Suprapubic skin (tissue), 4 donors: ENCODE measurements around the gene SH3BP2. TPM values are rescaled to one million over a fixed set of nuclear protein-coding genes. Genes with fewer than 3 reads are reported as not detected.

ENCODE experiments used
- DNase-seq, 2 donors: peaks; one replicate each; pipeline ENCODE4 v3.0.0-alpha.2; 2019; ENCODE audit warnings: low spot score in 2 of 2
- H3K27ac ChIP-seq: fragments of 200-600 bp; sonication (generic); one replicate; pipeline ENCODE4 v1.5.1; 2019
- H3K27me3 ChIP-seq: fragments of 200-600 bp; sonication (generic); one replicate; pipeline ENCODE4 v1.5.1; 2019
- H3K36me3 ChIP-seq: fragments of 200-600 bp; sonication (generic); one replicate; pipeline ENCODE4 v1.5.1; 2019
- H3K4me1 ChIP-seq: fragments of 200-600 bp; sonication (generic); one replicate; pipeline ENCODE4 v1.5.1; 2019
- H3K4me3 ChIP-seq: fragments of 200-600 bp; sonication (generic); one replicate; pipeline ENCODE4 v1.5.1; 2019; ENCODE audit warnings: mild to moderate bottlenecking
- H3K9me3 ChIP-seq: fragments of 200-600 bp; sonication (generic); one replicate; pipeline ENCODE4 v1.5.1; 2019
- CTCF ChIP-seq, 2 donors: fragments of 200-600 bp in 1 of 2; fragments of 450-650 bp in 1 of 2; sonication (generic) in 1 of 2; IDR thresholded peaks; one replicate each; pipeline ENCODE4 v1.5.1; 2016 to 2019; ENCODE audit warnings: antibody characterized with exemption in 2 of 2, mild to moderate bottlenecking in 1 of 2, moderate library complexity in 1 of 2
- EP300 ChIP-seq: sonication (generic); formaldehyde crosslinking; IDR thresholded peaks from one replicate; pipeline ENCODE4 v1.6.1; 2017; ENCODE audit warnings: antibody characterized with exemption
- POLR2A ChIP-seq, 2 donors: fragments of 450-650 bp; IDR thresholded peaks; one replicate each; pipeline ENCODE4 v1.6.1; 2017; ENCODE audit warnings: antibody characterized with exemption in 2 of 2, mild to moderate bottlenecking in 2 of 2, moderate library complexity in 2 of 2
- POLR2AphosphoS5 ChIP-seq, 3 donors: sonication (generic); formaldehyde crosslinking; IDR thresholded peaks; one replicate each; pipeline ENCODE4 v1.6.1; 2017; ENCODE audit warnings: antibody characterized with exemption in 3 of 3
- WGBS: methylation state at CpG from one replicate; pipeline ENCODE4 v1.1.5; 2018; 5-methylcytosine and 5-hydroxymethylcytosine counted together
- total RNA-seq, 4 donors: library from RNA; depleted of rRNA; stranded (reverse); fragments of >200 nt; gene quantifications; one replicate each; pipeline ENCODE4 v1.1.0, GENCODE V29; 2016

SH3BP2 gene
- total RNA-seq, 4 donors from 2014 or later, result 116 to 709 (median 162) TPM

DNA sequence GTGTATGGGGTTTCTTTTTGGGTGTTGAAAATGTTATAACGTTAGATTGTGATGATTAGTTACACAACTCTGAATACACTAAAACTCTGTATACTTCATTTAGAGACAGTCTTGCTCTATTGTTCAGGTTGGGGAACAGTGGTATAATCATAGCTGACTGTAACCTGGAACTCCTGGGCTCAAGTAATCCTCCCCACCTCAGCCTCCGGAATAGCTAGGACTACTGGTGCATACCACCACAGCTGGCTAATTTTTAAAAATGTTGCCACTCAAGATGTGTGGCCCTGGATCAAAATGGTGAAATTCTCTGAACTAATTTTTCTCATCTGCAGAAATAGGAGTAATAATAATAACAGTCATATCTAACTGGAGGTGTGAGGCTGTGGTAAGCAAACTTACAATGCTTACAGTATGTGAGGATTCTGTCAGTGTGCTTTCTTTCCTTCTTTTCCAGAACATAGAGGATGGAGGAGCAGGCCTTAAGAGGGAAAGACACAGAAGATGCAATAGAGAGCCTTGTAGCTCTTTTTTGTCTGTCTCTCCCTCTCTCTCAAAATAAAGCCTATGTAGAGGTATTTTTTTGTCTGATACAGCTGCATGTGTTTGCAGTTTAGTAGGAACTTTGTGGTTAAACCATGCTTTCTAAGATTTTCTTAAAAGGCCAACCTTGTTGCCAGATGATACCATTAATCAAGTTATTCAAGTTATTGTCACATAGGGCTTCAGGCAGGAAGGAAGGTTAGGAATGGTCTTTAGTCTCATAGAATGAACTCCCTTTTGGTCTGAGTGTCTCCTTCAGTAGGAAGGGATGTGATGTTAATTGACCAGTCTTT, 58.3 kb downstream of the SH3BP2 start:
- WGBS, result 65% methylated on average over 2 of the region's 2 CpGs
- no peak overlapping the region for H3K27ac ChIP-seq

GRCh38 chr4:2852481-2852921, 59.6 kb downstream of the SH3BP2 start:
- no peaks in the 10 kb centered on the region for H3K27me3 ChIP-seq
- 25% methylated on average over 7 of the region's 7 CpGs for WGBS
- no peak for TF ChIP-seq CTCF (IDR thresholded peaks at IDR 0.05)
- TF ChIP-seq EP300, result no peak
- no peak overlapping the region for H3K27ac ChIP-seq
- H3K9me3 ChIP-seq, result no peaks in the 10 kb centered on the region
- DNase-seq, result no peak
- peaks cover 8% of the 10 kb centered on the region for H3K36me3 ChIP-seq
- H3K4me3 ChIP-seq, result no peak overlapping the region
- peaks cover 42% of the 10 kb centered on the region for H3K4me1 ChIP-seq

More for the DNA sequence above, 58.3 kb downstream of the SH3BP2 start:
- no peak overlapping the region for H3K4me3 ChIP-seq
- H3K4me1 ChIP-seq, result peaks cover 44% of the 10 kb centered on the region
- H3K36me3 ChIP-seq, result peaks cover 8% of the 10 kb centered on the region
- no peaks in the 10 kb centered on the region for H3K9me3 ChIP-seq
- no peak for DNase-seq
- TF ChIP-seq EP300 (no peak), CTCF (IDR thresholded peaks at IDR 0.05) (no peak), POLR2A (IDR thresholded peaks at IDR 0.05) (no peak), POLR2AphosphoS5 (IDR thresholded peaks at IDR 0.05) (no peak)
- H3K27me3 ChIP-seq, result no peaks in the 10 kb centered on the region

- Histone ChIP-seq H3K4me3 (no peak overlapping the region), H3K27ac (no peak overlapping the region), H3K36me3 (peaks cover 8% of the 10 kb centered on the region), H3K27me3 (no peaks in the 10 kb centered on the region), H3K9me3 (no peaks in the 10 kb centered on the region), H3K4me1 (peaks cover 53% of the 10 kb centered on the region)
- no peak for DNase-seq
- TF ChIP-seq POLR2AphosphoS5 (IDR thresholded peaks at IDR 0.05), result no peak
- no peak for TF ChIP-seq EP300
- TF ChIP-seq CTCF (IDR thresholded peaks at IDR 0.05), result no peak
- no peak for TF ChIP-seq POLR2A (IDR thresholded peaks at IDR 0.05)
- WGBS, result 99% methylated on average over 5 of the region's 5 CpGs
Measured at GRCh38 chr4:2855584-2855983, 62.7 kb downstream of the SH3BP2 start.

DNA sequence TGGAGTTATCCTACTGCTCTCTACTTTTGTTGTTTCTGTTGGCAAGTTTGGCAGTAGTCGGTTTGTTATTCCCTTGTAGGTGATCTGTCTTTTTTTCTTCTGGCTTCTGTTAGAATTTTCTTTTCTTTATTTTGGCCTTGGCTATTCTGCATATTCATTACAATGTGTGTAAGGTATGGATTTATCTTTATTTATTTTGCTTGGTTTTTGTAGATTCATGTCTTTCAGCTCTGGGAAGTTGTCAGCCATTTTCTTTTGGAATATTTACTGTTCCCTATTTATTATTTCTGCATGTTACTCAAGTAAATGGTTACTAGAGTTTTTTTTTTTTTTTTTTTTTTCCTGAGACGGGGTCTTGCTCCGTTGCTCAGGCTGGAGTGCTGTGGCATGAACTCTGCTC, 63.4 kb downstream of the SH3BP2 start:
- no peak for TF ChIP-seq POLR2A (IDR thresholded peaks at IDR 0.05)
- TF ChIP-seq EP300, result no peak
- no peak for TF ChIP-seq CTCF (IDR thresholded peaks at IDR 0.05)
- no peak for TF ChIP-seq POLR2AphosphoS5 (IDR thresholded peaks at IDR 0.05)
- peaks cover 8% of the 10 kb centered on the region for H3K36me3 ChIP-seq
- no peaks in the 10 kb centered on the region for H3K9me3 ChIP-seq
- no peak for DNase-seq
- WGBS, result 97% methylated on average over 3 of the region's 3 CpGs
- no peak overlapping the region for H3K4me3 ChIP-seq
- no peaks in the 10 kb centered on the region for H3K27me3 ChIP-seq
- no peak overlapping the region for H3K27ac ChIP-seq
- peaks cover 56% of the 10 kb centered on the region for H3K4me1 ChIP-seq

- no peak for DNase-seq
- Histone ChIP-seq H3K9me3 (no peaks in the 10 kb centered on the region), H3K4me3 (no peak overlapping the region), H3K36me3 (peaks cover 8% of the 10 kb centered on the region), H3K27ac (no peak overlapping the region), H3K27me3 (no peaks in the 10 kb centered on the region), H3K4me1 (peaks cover 62% of the 10 kb centered on the region)
- 95% methylated on average over 5 of the region's 5 CpGs for WGBS
- TF ChIP-seq CTCF (IDR thresholded peaks at IDR 0.05) (no peak), EP300 (no peak), POLR2A (IDR thresholded peaks at IDR 0.05) (no peak), POLR2AphosphoS5 (IDR thresholded peaks at IDR 0.05) (no peak)
Measured at GRCh38 chr4:2857349-2857927, 64.6 kb downstream of the SH3BP2 start.
